Measurements from ENCODE around the gene TAS2R4.
"Not testable (repeated sequence)": the region's sequence is repeated elsewhere in the genome, so short reads cannot be mapped to it uniquely, and the experiment has no call there.

Gene TAS2R4

GRCh38 chr7:141820067-141820466, 43.6 kb downstream of the TAS2R4 start:
- no peaks in the 10 kb centered on the region for H3K9me3 ChIP-seq (ENCODE audit: control insufficient read depth, low read length)
- H3K36me3 ChIP-seq (ENCODE audit: control insufficient read depth, insufficient read depth, low read length), result no peaks in the 10 kb centered on the region
- WGBS, 2 experiments, result 92 to 95% methylated on average over 1 of the region's 1 CpG
- H3K27ac ChIP-seq (ENCODE audit: insufficient read depth, low read depth, low read length, poor library complexity, severe bottlenecking), result no peak overlapping the region
- H3K4me3 ChIP-seq (ENCODE audit: insufficient read depth, low read depth, low read length), result no peak overlapping the region
- H3K4me1 ChIP-seq (ENCODE audit: control insufficient read depth, insufficient read depth, low read length), result no peaks in the 10 kb centered on the region
- H3K27me3 ChIP-seq (ENCODE audit: control insufficient read depth, insufficient read depth, low read length, poor library complexity, severe bottlenecking), result no peaks in the 10 kb centered on the region

DNA sequence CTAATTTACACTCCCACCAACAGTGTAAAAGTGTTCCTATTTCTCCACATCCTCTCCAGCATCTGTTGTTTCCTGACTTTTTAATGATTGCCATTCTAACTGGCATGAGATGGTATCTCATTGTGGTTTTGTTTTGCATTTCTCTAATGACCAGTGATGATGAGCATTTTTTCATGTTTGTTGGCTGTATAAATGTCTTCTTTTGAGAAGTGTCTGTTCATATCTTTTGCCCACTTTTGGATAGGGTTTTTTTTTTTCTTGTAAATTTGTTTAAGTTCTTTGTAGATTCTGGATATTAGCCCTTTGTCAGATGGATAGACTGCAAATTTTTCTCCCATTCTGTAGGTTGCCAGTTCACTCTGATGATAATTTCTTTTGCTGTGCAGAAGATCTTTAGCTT, 46.0 kb downstream of the TAS2R4 start:
- not testable (repeated sequence) for H3K4me1 ChIP-seq (ENCODE audit: control insufficient read depth, insufficient read depth, low read length); H3K36me3 ChIP-seq (ENCODE audit: control insufficient read depth, insufficient read depth, low read length); H3K4me3 ChIP-seq (ENCODE audit: insufficient read depth, low read depth, low read length); H3K27me3 ChIP-seq (ENCODE audit: control insufficient read depth, insufficient read depth, low read length, poor library complexity, severe bottlenecking); H3K9me3 ChIP-seq (ENCODE audit: control insufficient read depth, low read length); H3K27ac ChIP-seq (ENCODE audit: insufficient read depth, low read depth, low read length, poor library complexity, severe bottlenecking)

All from ectodermal cell (in vitro differentiated cells).